Activated CD8-positive, alpha-beta memory T cell treated with anti-CD3 and anti-CD28 coated beads for 36 hours (primary cell): ENCODE measurements around the gene MLX. TPM values are rescaled to one million over a fixed set of nuclear protein-coding genes. Genes with fewer than 3 reads are reported as not detected.
"Not testable (repeated sequence)": the region's sequence is repeated elsewhere in the genome, so short reads cannot be mapped to it uniquely, and the experiment has no call there.

ENCODE experiments used
- CTCF ChIA-PET: fragments of 350-600 bp; sonication (Branson Sonifier 250); formaldehyde crosslinking; loops from one replicate; lab custom pipeline; 2021; ENCODE audit warnings: antibody characterized with exemption; lab: Charles Lee
- POLR2A ChIA-PET: fragments of 350-600 bp; sonication (Branson Sonifier 250); formaldehyde crosslinking; loops from one replicate; lab custom pipeline; 2021; ENCODE audit warnings: antibody characterized with exemption; lab: Charles Lee
- total RNA-seq, 2 experiments: library from RNA; stranded (reverse); gene quantifications; one replicate each; pipeline ENCODE4 v1.2.3, GENCODE V29; 2021

MLX gene
- total RNA-seq, 2 experiments from 2014 or later: 59.9 to 66.2 TPM

- CTCF ChIA-PET: interaction anchor here (0.6 to 2.2 kb wide), 4 partner anchors 8 to 22 kb away, joined by 3 to 10 read pairs (median 4); partner anchors contain the start of gene RETREG3
- POLR2A ChIA-PET: interaction anchor here (0.5 kb wide), 1 partner anchor 245 kb away, joined by 3 read pairs; no protein-coding TSS in a partner anchor
Measured at GRCh38 chr17:42586514-42587230, 19.8 kb downstream of the MLX start.

GRCh38 chr17:42590886-42591285, 24.0 kb downstream of the MLX start:
- ChIA-PET CTCF (interaction anchor here (0.6 to 2.5 kb wide), 2 partner anchors 13 to 234 kb away, joined by 3 to 7 read pairs; no protein-coding TSS in a partner anchor), POLR2A (interaction anchor here (1.1 kb wide), 1 partner anchor 9 kb away, joined by 3 read pairs; no protein-coding TSS in a partner anchor)

- CTCF ChIA-PET: interaction anchor here (0.6 to 2.5 kb wide), 2 partner anchors 13 to 234 kb away, joined by 3 to 7 read pairs; no protein-coding TSS in a partner anchor
- POLR2A ChIA-PET: interaction anchor here (1.1 kb wide), 1 partner anchor 10 kb away, joined by 3 read pairs; no protein-coding TSS in a partner anchor
Measured at GRCh38 chr17:42591411-42591810, 24.5 kb downstream of the MLX start.

GRCh38 chr17:42596386-42596785, 29.5 kb downstream of the MLX start:
- POLR2A ChIA-PET: interaction anchor here (0.5 kb wide), 1 partner anchor 36 kb away, joined by 3 read pairs; no protein-coding TSS in a partner anchor

GRCh38 chr17:42598905-42599304, 32.0 kb downstream of the MLX start:
- CTCF ChIA-PET: interaction anchor here (1.1 kb wide), 1 partner anchor 21 kb away, joined by 8 read pairs; the partner anchor contains the start of gene PSMC3IP
- POLR2A ChIA-PET: interaction anchor here (0.5 to 1.3 kb wide), 2 partner anchors 13 to 733 kb away, joined by 3 to 7 read pairs; partner anchors contain the start of gene KLHL11

More at GRCh38 chr17:42596386-42596785, 29.5 kb downstream of the MLX start:
- CTCF ChIA-PET: interaction anchor here (0.8 kb wide), 1 partner anchor 1608 kb away, joined by 5 read pairs; no protein-coding TSS in a partner anchor

- CTCF ChIA-PET: no interaction called here
- POLR2A ChIA-PET: no interaction called here
Measured at GRCh38 chr17:42603318-42603717, 36.4 kb downstream of the MLX start.

GRCh38 chr17:42607769-42608168, 40.9 kb downstream of the MLX start:
- POLR2A ChIA-PET: interaction anchor here (0.9 to 2.2 kb wide), 4 partner anchors 11 to 53 kb away, joined by 3 to 7 read pairs (median 5); no protein-coding TSS in a partner anchor
- CTCF ChIA-PET: interaction anchor here (0.5 to 2.6 kb wide), 7 partner anchors 21 to 810 kb away, joined by 3 to 17 read pairs (median 4); partner anchors contain the start of gene PSMC3IP

- ChIA-PET CTCF (interaction anchor here (0.5 to 2.6 kb wide), 9 partner anchors 22 to 811 kb away, joined by 3 to 17 read pairs (median 4); partner anchors contain the start of gene PSMC3IP), POLR2A (interaction anchor here (0.5 to 2.2 kb wide), 8 partner anchors 10 to 915 kb away, joined by 3 to 7 read pairs (median 4); partner anchors contain the start of genes MLX and VPS25)
Measured at GRCh38 chr17:42608305-42609181, 41.6 kb downstream of the MLX start.

GRCh38 chr17:42609182-42609813, 42.4 kb downstream of the MLX start, which contains the start of the genes RETREG3 and TUBG1:
RETREG3 (minus strand) TSS chr17:42609374; CDS start chr17:42609324, 50 bp downstream.
TUBG1 (plus strand) TSS chr17:42609683; CDS start chr17:42609738, 55 bp downstream.
- CTCF ChIA-PET: interaction anchor here (1.1 to 2.6 kb wide), 4 partner anchors 23 to 61 kb away, joined by 3 to 17 read pairs (median 5); partner anchors contain the start of gene PSMC3IP
- POLR2A ChIA-PET: interaction anchor here (0.5 to 2.2 kb wide), 5 partner anchors 11 to 916 kb away, joined by 3 to 7 read pairs (median 5); partner anchors contain the start of genes MLX and VPS25

GRCh38 chr17:42609814-42610801, 43.2 kb downstream of the MLX start:
- CTCF ChIA-PET: interaction anchor here (1.6 to 2.6 kb wide), 2 partner anchors 26 to 31 kb away, joined by 3 to 17 read pairs; partner anchors contain the start of gene PSMC3IP
- POLR2A ChIA-PET: interaction anchor here (0.7 to 1.9 kb wide), 3 partner anchors 12 to 164 kb away, joined by 3 to 7 read pairs (median 5); partner anchors contain the start of genes MLX and VPS25

GRCh38 chr17:42612013-42612412, 45.1 kb downstream of the MLX start:
- ChIA-PET POLR2A (interaction anchor here (0.7 kb wide), 1 partner anchor 12 kb away, joined by 7 read pairs; no protein-coding TSS in a partner anchor), CTCF (no interaction called here)

GRCh38 chr17:42613699-42614295, 46.9 kb downstream of the MLX start:
- POLR2A ChIA-PET: no interaction called here
- CTCF ChIA-PET: no interaction called here

GRCh38 chr17:42617956-42618431, 51.1 kb downstream of the MLX start:
- ChIA-PET POLR2A (no interaction called here), CTCF (interaction anchor here (0.7 kb wide), 1 partner anchor 104 kb away, joined by 3 read pairs; no protein-coding TSS in a partner anchor)

- POLR2A ChIA-PET: interaction anchor here (1.0 kb wide), 1 partner anchor 10 kb away, joined by 3 read pairs; no protein-coding TSS in a partner anchor
- CTCF ChIA-PET: interaction anchor here (0.7 kb wide), 1 partner anchor 103 kb away, joined by 3 read pairs; no protein-coding TSS in a partner anchor
Measured at GRCh38 chr17:42618442-42619150, 51.7 kb downstream of the MLX start.

GRCh38 chr17:42621987-42622386, 55.1 kb downstream of the MLX start:
- CTCF ChIA-PET: interaction anchor here (1.6 kb wide), 1 partner anchor 10 kb away, joined by 3 read pairs; no protein-coding TSS in a partner anchor
- POLR2A ChIA-PET: not testable (repeated sequence)
